HG02852 (cell line): ENCODE data around the gene DNAJC1.
A peak's percentile ranks its signal among the peaks of the same experiment; 100 is the strongest.

Experiments used
- ATAC-seq: cut with Tn5 transposase; IDR thresholded peaks from one replicate; pipeline ENCODE4 v1.9.1; 2021; ENCODE audit warnings: mild to moderate bottlenecking, moderate library complexity; ENCODE audit not compliant: unreplicated experiment

DNAJC1 gene

DNA sequence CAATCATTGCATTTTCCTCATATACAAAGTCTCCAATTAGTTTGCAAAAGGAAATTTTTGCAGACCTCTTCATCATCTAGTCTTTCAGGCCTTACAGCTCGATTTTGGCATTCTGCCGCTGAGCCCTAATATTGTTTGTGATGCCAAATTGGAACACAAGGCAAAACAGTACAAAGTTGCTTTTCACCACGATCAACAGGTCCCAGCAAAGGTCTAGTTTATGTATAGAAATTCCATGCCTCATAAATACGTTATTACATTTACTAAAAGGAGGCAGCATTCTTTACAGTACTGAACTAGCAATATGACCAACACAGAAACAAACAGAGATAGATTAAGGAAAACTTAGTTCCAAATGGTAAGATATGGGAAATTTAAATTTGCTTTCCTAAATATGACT lies 7.0 kb upstream of the DNAJC1 start:
- no peak for ATAC-seq

DNA sequence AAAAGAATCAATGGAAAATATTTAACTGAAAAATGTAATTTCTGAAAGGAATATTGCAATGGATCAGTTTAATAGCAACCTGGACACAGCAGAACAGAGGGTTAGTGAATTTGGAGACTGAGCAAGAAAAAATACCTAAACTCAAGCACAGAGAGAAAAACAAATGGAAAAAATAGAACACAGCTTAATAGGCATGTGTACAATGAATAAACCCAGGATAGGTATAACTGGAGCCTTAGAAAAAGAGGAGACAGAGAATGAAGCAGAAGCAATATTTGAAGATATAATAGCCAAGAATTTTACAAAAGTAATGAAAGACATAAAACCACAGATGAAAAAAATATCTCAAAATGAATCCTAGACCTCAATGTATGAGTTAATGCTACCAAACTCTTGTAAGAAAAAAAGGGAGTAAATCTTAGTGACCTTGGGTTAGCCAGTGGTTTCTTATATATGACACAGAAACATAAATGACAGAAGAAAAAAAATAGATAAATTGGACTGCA lies 2.9 kb upstream of the DNAJC1 start:
- no peak for ATAC-seq

DNA sequence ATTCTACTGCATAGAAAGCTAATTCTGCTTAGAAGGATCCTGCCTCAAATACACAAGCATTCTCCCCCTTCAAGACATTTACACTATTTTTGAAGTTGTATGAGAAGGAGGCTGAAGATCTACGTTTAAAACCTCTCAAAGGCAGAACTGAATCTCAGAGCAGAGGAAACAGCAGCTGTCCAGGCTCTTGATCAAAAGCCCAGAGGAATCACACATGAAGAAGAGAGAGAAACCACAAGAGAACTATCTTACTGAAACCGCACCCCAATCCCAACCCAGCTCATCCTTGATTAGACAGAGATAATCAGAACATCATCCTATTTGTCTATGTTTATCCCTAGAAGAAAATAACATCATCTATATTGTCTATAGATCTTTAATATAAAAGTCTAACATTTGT lies 2.2 kb upstream of the DNAJC1 start:
- ATAC-seq: no peak

DNA sequence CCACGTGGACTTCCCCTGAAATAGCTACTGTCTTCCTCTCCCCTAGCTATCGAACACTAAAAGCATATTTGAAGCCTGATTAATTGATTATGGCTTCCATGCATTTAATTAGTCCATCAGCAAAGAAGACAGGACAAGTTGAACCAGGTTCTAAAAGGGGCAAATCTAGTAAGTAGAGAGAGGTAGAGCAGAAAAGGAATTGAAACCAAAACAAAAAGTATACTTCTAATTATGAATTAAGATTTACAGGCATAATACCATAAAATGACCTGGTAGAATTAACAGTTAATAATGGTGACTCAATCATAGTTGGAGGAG lies 393 bp upstream of the DNAJC1 start:
- no peak for ATAC-seq

DNA sequence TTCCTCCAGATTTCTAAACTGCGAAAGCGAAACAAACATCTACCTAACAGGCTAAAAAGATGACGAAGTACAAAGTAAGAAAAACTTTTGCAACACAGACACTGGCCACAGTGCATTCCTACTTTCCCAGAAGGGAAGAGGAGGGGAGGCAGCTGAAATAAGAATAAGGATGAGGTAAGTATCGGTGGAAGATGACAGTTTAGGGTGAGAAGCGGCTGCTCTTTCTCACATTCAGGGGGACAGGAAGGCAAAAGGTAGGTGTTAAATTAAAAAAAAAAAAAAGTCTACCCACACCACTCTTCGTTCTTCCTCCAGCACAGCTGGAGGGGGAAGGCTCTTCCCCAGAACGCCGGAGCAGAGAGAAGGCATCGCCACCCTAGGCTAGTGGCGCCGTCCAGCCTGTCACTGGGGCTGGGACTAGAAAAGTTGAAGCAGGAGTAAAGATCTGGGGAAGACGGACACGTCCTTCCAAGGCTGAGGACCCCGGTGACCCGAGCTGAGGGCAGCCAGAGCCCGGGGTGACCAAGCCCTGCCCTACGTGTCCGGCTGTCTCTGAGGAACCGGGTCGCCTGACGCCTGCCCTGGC lies 846 bp downstream of the DNAJC1 start:
- ATAC-seq: peak; percentile 18

DNA sequence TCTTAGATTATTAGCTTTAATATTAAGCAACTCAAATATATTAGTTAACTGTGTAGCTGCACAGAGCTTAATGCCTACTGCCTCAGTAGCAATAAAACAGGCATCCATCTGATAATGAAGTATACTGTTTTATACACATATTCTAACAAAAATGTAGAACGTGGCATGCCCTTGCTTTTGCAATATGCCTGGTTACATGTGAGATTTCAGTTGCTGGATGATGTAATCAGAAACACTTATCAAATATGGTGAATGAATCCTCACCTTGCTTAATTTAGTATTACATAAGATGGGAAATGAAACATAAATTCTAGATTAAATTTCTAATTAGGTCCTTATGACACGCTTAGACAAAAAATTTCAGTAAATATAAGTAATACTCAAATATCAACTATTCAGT lies 8.0 kb downstream of the DNAJC1 start:
- ATAC-seq: no peak

DNA sequence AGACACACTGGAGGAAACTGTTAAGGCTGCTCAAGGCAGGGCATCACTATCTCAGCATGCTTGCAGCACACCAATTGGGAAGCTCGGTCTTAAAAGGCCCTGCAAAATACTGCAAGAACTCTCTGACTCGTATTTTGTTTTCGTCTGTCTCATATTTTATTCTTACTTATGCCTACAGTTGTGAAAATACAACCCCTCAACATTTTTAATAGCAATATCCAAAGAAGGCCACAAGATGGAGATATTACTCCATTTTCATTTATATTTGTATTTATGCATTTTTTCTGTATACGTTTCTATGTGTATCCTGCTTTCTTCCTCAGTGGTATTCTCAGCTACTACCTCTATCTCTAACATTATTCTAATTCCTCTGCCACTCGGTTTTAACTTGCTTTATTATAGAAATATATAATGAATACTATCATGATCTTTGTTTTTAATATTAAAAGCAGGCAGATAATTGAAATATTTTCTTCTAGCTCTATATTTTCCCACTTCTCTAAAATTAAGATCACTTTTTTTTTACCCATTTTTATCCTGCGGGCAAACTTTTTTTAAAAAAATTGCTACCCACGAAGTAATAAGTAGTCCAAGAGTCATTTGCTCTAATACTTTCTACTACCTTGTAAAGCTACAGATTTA lies 10.0 kb downstream of the DNAJC1 start:
- no peak for ATAC-seq

DNA sequence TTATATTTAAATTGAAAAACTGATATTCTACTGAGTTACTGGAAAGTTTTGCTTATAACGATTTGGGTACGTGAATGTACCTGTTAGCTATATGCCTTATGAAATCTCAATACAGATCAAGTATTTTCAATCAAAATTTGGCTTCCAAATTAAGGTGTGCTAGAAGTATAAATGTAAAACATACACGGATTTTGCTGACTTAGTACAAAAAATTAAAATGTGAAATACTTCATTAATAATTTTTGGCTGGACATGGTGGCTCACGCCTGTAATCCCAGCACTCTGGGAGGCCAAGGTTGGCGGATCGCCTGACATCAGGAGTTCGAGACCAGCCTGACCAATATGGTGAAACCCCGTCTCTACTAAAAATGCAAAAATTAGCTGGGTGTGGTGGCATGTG lies 11.7 kb downstream of the DNAJC1 start:
- no peak for ATAC-seq

DNA sequence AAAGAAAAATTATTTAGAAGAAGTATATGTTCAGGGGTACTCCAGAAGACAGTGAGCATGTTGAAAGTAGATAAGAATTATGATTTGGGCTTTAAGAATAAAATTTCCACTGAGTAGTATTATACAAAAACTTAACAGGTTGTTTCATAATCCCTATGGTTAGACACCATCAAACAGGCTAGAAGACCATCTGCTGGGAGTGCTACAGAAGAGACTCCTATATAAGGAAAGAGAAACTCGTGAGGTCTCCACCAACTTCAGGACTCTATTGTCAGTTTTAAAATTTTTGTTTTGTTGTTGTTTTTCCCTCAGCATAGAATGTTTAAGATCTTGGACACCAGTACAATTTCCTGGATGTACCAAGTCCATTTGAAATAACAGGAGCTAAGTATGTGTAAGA lies 13.1 kb downstream of the DNAJC1 start:
- no peak for ATAC-seq

DNA sequence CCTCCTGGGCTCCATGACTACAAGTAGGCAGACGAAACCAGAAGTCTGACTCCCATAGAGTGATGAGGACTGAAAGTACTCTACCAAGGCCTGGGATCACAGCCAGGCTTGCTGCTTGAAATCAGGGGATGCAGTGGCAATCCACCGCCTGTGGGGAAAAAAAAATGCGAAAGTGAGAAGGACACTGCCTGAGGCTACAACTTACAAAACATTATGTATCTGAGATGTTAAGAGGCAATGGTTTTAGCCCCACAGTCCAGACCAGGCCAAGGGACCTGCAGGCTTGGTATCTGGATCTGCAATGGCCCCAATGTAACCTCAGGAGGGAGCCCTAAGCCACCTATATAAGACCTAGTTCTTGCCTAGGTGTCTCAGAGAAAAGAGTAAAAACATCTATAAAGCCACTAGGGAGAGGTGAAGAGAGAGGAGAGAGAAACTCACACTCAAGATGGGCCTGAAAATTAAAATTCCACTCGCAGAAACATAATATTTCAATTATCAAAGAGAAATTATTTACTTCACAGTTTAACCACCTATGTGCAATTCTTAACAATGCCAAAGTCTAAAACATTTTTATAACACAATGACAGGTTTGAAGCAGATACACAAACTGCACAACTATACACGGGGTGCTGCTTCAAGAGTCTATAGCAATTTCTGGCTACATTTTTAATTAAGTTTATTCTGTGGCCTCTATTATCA lies 13.9 kb downstream of the DNAJC1 start:
- ATAC-seq: peak; percentile 96

DNA sequence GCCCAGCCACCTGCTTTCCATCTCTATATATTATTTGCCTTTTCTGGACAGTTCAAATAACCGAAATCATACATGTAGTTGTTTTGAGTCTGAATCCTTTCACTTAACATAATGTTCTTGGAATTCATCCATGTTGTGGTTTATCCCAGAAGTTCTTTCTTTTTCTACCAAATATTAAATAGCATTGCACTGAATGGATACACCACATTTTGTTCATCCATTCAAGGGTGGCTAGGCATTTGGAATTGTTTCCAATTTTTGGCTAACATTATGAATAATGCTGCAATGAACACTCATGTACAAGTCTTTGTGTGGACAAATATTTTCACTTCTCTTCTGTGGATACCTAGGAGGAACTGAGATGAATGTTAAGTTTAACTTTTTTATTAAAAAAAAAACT lies 18.0 kb downstream of the DNAJC1 start:
- ATAC-seq: no peak

DNA sequence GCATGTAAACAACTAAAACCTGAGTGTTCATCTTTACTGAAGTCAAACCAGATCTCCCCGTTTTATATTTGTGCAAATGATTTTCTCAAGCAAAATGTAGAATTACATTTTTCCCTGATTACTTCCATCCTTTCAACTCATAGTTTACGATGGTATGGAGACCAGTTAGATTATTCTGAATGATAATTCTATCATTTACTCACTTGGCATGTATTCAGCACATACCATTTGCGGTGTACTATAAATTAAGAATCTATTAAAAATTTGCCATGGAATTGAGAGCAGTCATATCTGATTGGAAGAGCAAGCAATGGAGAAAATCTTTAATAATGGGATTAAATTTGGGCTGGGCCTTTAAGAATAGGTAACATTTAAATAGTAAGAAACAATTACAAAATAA lies 22.4 kb downstream of the DNAJC1 start:
- ATAC-seq: no peak

DNA sequence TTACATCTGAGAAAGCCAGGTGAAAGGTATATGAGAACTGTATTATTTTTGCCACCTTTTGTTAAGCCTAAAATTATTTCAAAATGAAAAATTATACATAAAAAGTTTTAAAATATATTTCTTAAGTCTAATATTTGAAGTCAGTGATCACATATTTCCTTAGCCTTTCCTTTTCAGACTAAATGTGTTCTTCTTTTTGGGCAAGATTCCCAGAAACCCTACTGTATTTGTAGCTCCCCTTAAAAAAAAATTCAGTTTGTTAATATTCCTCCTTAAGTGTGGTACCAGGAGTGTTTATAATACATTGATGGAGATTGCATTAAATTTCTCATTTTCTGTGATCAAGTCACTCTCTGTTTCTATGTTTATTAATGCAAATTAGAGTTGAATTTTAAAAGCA lies 22.8 kb downstream of the DNAJC1 start:
- no peak for ATAC-seq

DNA sequence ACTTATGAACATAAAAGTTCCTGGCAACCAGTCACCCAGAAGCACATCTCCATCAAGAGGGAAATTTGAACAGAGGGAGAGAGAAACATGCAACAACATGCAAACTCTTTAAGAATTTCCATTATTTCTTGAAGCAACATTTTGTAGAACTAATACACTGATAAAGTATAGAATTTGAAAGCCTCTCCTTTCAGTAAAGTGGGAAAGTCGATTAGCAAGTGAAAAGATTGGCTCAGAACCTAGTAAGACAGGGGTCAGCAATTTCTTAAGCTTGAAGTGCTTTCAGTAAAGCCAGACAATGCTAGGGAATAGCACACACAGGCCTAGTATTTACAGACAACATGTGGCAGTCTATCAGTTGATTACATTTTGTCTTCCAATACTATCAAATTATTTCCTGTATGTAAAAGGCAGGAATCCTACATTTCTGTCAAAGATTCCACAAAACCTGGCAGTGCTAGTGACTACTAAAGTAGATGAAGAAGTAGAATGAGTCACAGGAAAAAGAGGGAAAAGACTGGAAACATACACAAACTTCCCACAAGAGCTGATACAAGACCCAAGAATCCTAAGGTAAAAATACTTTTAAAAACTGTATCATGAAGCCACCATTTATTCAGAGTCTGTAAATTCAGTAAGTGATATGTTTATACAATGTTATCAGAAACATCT lies 25.2 kb downstream of the DNAJC1 start:
- ATAC-seq: no peak

DNA sequence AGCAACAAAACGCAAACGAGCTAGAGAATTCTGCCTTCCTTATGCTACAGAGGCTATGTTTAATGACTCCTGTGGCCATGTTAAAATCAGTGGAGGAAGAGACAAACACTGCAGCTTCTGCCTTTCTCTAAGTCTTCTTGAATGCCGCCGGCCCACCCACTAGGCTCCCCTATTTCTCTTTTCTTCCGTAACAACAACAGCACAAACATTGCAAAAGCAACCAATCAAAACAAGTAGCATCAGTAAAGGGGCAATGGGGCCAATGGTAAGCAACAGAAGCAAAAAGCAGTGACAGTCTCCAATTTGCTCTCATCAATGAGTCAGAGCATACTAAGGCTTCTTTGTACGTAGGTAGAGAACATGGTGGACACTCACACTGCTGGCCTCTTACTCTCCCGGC lies 26.8 kb downstream of the DNAJC1 start:
- ATAC-seq: no peak

DNA sequence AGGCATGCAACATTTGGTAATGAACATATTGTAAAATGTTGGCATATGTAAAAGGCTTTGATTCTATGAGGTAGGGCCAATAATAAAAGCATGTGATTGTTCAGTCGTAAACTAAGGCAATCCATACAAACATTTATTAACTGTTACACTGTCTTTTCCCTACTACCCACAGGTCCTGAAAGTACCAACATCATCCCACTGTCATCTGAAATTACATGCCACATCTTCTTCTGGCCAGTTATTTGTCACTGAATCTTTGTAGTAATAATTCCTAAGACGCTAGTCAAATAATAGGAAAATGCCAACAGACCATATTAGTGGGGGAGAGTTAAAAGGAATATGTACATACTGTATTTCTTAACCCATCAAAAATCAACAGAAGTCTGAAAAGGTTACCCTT lies 27.2 kb downstream of the DNAJC1 start:
- ATAC-seq: no peak

DNA sequence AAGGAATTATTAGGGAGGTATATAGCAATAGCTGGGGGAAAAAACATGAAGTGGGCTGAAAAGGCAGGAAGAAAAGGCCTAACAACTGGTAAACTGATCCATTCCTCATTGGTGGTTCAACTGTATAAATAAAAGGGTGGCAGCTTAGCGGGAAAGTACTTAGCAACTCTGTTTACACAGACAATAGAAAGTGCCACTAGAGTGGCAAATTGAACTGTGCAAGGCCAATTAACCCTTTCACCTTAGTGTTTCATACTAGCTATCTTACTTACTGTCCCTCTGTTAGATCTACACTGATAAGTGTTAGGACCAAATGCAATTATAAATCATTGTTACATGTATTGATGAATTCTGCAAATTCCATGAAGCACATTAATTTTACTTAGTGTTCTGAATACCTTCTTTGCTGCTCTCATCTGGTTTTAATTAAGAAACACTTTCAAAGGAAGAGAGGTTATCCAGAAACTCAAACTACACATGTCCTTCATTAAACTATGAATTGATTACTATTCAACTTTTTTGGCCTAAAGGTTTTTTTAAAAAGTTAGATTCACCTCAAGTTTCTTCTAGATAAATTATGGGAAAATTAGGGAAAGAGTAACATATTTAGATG lies 28.0 kb downstream of the DNAJC1 start:
- ATAC-seq: no peak

DNA sequence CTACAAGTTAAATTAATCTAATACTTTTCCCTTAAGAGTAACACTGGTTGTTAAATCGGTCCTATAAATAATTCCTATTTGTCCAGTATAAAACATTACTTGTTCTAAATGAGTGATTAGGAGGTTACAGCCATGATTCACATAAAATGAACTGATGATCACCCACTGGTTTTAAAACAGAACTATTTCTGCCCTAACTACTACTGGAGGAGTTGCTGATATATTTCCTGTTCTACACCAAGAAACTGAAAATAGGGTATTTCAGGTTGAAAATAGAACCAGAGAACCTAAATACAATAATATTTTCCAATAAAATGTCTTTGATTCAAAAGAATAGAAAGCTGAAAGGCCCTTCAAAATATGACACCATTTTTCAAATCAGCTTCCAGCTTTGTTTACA lies 30.9 kb downstream of the DNAJC1 start:
- ATAC-seq: no peak

DNA sequence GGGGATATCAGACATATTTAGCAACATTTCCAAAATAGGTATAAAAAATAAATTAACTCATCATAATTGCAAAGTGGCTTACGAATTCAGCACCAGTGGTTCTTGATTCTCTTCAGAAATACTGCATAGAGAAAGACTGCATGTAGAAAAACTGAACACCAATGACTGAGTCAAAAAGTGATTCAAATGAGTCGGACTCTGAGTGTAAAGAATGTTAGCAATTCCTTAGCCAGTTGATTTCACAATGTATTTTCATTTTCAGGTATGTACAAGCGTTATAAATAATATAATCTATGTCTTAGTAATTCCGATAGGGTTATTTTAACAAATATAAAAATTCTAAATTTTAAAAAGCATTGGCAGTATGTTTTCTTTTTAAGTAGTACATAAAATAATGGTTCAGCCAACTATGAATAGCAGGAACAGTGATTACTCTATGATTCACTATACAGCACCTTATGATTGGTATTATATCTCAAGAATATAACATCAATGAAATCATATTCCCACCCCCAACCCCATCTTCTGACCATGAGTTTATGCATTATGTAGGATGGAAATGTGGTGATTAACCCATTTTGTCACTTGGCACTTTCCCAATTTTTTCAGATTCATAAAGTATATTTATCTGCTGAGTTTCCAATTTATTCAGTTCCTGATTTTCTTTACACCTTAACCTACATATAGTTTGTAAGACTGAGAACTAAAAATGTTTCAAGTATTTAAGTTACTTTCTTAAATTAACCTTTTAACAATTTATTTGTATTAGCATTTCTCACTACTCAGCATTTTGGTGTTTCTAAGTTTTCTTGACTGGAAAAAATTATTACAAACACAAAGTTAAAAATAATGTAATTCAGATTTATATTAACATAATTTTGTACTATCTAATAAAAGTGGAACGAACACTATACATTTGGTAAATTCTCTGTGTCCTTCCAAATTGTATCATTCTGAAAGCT lies 33.9 kb downstream of the DNAJC1 start:
- ATAC-seq: no peak

DNA sequence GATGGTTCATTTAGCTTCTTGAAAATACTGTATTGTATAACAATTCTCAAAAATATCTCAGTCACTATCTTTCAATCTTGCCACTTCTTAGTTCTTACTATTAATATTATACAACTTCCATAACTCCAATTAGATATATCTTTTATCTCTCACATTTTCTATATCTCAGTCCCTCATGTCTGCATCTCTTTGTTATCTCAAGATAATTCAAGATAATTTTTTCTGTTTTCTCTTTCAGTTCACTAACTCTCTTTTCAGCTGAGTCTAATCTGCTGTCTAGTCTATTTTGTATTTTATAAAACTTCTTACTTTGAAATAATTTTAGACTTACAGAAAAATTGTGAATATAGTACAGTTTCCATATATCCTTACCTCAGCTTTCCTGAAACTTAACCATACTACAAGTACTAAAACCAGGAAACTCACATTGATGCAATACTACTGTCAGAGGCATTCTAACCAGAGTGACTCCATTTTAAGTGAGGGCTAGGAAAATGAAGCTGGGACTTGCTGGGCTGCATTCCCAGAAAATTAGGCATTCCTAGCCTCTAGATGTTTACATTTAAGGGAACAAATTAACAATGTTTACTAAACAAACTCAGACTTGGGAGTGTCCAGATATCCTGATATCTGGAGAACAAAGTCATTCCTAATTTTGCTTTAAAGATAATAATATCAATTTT lies 38.4 kb downstream of the DNAJC1 start:
- no peak for ATAC-seq
